ENCODE measurements around the gene GRN.
"Not testable (repeated sequence)": the region's sequence is repeated elsewhere in the genome, so short reads cannot be mapped to it uniquely, and the experiment has no call there.

Gene GRN

DNA sequence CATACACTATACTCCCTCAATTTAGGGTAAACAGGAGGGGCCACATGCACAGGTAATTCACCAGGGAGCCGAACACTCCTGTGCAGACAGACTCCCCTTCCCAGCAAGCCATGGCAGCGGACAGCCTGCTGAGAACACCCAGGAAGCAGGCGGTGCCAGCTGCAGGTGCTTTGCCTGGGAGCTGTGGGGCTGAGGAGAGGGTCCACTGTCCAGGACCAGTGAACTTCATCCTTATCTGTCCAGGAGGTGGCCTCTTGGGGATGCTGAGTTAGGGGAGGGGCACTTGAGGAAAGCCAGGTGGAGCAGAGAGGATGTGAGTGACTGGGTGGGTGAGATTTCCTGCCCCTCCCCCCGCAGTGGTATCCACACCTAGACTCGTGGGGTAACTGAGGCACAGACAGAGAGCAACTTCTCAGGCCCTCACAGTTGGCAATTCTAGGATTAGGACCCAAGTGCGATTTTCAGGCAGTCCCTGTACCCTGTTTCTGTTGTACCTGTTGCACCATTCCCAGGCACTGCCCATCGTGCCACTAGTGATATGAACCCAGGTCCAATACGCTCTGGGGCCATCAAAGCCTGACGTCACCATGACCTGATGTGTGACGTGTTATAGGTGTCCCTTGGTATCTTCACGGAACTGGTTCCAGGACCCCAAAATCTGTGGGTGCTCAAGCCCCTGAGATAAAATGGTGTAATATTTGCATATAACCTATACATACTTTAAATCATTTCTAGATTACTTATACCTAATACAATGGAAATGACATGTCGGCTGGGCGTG, 1.2 kb downstream of the GRN start:
- DNase-seq: no peak

- not testable (repeated sequence) for DNase-seq
These were observed 2.3 kb downstream of the GRN start for GRCh38 chr17:44347206-44348055.

DNA sequence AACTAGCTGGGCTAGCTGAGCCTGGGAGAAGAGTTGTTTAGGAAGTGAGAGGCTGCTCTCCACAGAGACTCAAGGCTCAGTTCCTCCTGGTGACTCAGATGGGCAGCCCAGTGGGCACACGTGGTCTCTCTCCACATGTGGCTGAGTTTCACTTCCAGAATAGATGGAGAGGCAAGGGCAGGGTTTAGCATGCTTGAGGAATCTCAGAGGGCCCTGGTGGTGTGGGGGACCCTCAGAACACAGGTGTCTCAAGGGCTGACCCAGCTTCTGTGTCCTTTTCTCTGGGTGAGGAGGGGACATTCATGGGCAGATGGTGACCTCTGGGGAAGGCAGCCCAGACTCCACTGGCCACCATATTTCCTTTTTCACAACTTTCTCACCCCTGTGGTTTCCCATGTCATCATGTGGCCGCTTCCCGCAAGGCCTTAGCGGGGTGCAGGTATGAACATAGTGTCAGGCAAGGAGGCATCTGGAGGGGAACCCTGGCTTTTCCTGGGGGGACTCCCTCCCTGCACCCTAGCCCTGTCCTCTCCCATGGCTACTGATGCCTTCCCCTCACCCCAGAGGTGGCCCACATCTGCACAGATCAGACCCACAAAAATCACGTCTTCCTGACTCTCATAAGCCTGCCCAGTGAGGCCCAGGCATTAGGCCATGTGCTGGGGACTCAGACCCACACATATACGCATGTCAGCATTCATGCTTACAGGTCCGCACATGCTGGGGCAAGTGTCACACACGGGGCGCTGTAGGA, 3.3 kb downstream of the GRN start:
- DNase-seq: no peak

- DNase-seq: no peak
These were observed 3.9 kb downstream of the GRN start for GRCh38 chr17:44348988-44349364.

GRCh38 chr17:44349553-44350070, 4.5 kb downstream of the GRN start:
- no peak for DNase-seq

DNA sequence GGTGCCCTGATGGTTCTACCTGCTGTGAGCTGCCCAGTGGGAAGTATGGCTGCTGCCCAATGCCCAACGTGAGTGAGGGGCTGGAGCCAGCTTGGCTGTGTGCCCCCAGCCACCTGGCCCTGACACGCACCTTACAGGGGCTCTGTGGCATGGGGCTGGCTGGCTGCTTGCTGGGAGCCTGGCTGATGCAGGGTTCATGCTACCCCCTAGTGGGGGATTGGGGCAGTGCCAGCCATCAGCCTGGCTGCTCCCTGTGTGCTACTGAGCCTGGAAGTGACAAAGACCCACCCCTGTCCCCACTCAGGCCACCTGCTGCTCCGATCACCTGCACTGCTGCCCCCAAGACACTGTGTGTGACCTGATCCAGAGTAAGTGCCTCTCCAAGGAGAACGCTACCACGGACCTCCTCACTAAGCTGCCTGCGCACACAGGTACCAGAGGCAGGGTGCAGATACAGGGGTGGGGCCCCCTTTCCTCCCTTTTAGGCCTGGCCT, 5.7 kb downstream of the GRN start:
- DNase-seq: peak in 1 of 2 experiments; percentile 35

DNA sequence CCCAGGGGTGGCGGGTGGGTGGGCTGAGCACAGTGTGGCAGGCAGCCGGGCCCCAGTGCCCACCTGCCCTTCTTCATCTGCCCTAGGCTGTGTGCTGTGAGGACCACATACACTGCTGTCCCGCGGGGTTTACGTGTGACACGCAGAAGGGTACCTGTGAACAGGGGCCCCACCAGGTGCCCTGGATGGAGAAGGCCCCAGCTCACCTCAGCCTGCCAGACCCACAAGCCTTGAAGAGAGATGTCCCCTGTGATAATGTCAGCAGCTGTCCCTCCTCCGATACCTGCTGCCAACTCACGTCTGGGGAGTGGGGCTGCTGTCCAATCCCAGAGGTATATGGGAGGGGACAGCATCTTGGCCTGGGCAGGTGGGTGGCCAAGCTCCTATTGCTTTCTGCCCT, 6.4 kb downstream of the GRN start:
- DNase-seq: no peak

DNA sequence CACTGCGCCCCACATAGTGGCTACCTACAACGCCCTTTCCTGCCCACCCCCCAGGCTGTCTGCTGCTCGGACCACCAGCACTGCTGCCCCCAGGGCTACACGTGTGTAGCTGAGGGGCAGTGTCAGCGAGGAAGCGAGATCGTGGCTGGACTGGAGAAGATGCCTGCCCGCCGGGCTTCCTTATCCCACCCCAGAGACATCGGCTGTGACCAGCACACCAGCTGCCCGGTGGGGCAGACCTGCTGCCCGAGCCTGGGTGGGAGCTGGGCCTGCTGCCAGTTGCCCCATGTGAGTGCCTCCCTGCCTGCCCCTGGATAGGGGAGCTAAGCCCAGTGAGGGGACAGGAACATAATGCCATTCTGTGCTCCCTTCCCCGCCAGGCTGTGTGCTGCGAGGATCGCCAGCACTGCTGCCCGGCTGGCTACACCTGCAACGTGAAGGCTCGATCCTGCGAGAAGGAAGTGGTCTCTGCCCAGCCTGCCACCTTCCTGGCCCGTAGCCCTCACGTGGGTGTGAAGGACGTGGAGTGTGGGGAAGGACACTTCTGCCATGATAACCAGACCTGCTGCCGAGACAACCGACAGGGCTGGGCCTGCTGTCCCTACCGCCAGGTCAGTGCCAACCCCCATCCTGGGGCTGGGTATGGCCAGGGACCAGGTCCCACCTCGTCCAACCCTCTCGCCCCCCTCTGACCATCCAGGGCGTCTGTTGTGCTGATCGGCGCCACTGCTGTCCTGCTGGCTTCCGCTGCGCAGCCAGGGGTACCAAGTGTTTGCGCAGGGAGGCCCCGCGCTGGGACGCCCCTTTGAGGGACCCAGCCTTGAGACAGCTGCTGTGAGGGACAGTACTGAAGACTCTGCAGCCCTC, 7.1 kb downstream of the GRN start:
- DNase-seq: no peak

DNA sequence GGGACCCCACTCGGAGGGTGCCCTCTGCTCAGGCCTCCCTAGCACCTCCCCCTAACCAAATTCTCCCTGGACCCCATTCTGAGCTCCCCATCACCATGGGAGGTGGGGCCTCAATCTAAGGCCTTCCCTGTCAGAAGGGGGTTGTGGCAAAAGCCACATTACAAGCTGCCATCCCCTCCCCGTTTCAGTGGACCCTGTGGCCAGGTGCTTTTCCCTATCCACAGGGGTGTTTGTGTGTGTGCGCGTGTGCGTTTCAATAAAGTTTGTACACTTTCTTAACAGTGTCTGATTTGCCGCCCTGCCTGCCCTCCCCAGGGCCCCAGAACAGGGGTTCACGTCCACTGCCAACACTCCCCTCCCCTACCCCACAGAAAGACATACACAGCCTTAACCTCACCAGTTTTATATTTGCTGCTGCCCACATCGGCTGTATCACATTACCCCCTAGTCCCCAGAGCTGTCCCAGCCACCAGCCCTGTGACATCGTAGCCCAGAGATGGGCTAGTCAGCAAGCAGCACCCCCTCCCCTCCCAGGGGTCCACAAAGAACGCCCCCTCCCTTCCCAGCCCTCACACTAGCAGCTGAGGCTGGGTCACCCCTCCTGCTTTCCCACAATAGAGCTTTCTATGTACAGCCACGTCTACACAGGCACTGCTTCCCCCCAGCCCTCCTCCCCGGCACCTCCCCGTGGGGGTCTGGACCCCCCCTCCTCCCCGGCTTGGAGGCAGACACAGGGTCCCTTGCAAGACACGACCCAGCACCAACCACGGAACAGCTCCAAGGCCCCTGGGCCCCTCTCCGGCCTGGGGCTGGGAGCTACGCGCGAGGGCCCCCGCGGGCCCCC, 7.9 kb downstream of the GRN start:
- no peak for DNase-seq

DNA sequence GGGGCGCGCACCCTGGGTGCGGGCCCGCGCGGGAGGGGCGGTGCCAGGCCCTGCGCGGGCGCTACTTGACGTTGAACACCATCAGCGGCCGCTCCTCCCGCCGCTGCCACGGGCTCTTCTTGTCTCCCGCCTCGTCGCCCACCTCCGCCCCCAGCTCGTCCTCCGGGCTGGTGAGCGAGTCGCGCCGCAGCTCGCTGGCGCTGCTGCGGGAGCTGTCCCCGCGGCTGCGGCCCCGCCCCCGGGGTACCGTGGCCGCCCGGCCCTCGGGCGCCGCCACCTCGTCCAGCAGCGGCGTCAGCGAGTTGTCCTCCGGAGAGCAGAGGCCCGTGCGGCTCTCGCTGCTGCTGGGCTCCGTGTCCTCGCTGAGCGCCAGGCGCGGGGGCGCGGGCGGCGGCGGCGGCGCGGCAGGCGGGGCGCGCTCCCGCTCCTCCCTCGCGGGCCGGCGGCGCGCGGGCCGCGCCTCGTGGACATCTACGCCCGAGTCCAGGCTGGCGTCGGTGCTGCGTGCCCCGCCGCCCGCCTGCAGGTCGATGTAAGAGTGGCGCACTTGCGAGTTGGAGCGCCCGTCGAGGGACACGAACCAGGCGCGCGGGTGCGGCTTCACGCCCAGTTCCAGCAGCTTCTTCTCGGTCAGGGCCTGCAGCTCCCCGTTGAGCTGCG, 8.7 kb downstream of the GRN start:
- DNase-seq: no peak

DNA sequence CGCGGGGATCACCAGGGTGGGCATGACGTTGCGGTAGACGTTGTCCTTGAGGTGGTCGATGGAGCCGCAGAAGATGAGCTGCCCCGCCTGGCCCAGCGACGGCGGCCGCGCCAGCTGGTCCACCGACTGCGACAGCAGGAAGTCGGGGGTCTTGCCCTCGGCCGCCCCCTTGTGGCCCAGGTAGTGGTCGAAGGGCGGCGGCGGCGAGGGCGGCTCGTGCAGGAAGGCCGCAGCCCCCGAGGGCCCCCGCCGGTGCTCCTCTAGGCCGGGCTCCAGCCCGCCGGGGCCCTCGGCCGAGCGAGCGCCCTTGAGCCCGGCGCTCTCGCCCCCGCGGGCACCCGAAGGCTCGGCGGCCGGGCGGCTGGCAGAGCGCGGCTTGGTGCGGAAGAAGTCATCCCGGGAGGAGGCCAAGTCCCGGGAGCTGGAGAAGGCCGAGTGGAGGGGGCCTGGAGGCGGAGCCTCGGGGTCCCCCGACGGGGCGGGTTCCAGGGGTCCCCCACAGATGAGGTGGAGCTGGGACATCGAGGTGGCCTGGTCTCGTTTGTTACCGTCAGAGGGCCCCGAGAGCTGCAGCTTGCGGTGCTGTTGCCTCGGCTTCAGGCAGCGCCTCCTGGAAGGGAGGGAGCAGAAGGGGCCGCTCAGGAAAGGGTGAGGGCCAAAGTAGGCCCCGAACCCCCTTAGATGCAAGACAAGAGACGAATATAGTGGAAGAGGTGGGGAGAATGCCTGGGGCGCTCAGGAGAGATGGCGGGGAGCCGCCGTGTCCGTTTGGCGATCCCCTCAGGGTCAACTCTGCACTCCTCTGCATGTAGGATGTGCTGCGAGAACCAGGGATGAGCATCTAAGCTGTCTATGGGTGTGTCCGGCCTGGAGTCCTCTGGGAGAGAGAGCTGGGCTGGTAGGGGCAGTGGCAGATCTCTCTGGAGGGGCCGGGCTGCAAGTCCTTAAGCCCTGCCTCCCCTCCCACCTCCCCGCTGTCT, 9.8 kb downstream of the GRN start:
- DNase-seq: no peak

GRCh38 chr17:44355642-44356099, 10.6 kb downstream of the GRN start:
- no peak for DNase-seq

GRCh38 chr17:44356241-44356640, 11.1 kb downstream of the GRN start:
- no peak for DNase-seq

DNA sequence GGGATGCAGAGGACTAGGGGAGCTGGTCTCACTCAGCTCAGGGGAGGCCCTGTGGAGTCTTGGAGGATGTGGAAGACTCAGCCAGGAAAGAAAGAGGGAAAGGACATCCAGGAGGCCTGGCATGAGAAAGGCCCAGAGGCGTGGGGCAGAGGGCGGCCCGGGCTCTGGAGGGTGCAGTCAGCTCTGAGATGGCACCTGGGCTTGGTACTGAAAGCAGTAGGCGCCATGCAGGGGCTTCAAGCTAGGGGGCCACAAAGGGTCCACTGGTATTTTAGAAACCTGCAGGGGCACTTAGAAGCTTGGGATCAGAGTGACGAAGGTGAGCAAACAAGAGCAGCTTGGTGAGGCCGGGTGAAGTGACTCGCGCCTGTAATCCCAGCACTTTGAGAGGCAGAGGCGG, 13.0 kb downstream of the GRN start:
- no peak for DNase-seq

- no peak for DNase-seq
These were observed 13.9 kb downstream of the GRN start for GRCh38 chr17:44359006-44359405.

DNA sequence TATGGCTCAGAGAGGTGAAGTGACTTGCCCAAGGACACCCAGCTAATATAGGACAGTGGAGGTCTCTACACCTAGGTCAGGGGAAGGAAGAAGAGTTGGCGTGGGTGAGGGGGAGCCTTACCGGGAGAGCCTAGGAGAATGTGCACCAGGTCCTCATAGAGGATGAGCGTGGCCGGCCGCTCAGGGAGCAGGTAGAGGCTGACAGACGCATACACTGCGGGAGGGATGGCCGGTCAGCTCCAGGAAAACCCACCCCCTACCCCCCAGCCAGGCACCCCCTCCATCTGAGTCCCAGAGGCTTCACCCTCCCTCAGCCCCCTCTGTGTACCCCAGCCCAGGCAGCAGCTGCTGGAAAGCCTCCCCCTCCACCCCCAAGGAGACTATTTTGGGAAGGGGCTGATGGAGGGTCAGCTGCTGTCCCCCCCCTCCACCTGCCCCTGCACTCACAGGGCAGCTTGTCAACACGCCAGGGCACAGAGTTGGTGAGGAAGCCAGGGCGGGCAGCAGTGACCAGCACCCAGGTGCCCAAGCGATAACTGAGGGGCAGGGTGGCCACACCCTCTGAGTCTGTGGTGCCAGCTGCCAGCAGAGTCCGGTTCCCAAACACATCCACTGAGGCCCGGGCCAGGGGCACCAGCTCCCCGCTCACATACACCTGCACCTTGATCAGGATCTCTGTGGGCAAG, 14.5 kb downstream of the GRN start:
- DNase-seq: no peak

GRCh38 chr17:44360144-44360533, 15.0 kb downstream of the GRN start:
- no peak for DNase-seq

DNA sequence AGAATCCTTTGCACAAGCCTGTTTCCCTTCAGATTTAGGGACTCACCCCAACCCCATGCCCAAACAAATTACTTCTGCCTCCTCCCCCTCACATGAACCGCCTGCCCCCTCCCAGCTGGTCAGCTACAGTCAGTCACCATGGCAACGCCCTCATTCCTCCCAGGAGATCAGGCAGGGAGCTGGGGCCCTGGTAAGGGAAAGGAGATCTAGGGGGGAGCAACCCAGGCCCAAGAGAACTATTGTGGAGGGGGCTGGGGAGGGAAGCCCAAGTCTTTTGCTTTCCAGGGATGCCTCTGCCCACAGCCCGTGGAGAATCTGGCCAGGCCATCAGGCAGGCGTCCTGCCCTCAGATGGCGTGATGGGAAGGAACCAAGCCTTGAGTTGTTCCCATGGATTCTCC, 15.7 kb downstream of the GRN start:
- no peak for DNase-seq
